ENCODE measurements around the gene FOXN1. TPM values are rescaled to one million over a fixed set of nuclear protein-coding genes. Genes with fewer than 3 reads are reported as not detected.

The FOXN1 gene
- total and polyA plus RNA-seq, 2 of the 4 experiments (the other 2 are of a cell fraction), result not detected

DNA sequence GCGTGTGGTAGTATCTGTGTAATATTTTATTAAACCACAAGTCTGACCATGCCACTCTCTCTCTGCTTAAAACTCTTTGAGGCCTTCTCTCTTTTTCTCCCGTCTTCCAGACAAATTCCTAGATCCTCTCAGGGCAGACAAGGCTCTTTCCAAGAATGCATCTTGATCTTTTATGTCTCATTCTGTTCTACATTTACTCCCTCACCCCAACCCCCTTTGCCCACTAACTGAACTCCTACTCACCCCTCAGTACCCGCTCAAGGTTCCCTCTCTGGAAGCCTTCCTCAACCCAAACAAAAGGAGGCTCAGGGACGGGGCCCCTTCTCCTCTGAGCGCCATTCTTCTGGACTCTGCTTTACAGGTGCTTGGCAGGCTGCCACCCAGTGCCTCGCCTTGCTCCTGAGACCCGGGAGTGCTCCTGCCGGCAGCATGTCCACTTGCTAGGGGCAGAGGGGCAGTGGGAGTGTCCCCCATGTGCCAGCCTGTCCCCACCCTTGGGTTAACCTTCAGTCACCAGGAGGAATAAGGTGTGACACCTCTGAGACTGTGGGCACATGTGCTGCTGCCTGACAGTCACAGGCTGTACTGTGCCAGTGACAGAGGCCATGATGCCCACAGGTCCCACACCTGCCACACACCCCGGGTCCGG lies 23.5 kb upstream of the FOXN1 start:
- Histone ChIP-seq H3K79me1 (ENCODE audit: low read depth in 1 of 2, low read length in 2 of 2) (no peaks in the 10 kb centered on the region), H3K36me3 (ENCODE audit: control insufficient read depth, insufficient read depth, low read length) (no peaks in the 10 kb centered on the region), H2BK15ac (ENCODE audit: low read depth, low read length) (no peak overlapping the region), H3K14ac (replicated peaks; ENCODE audit: low read depth, low read length) (no peak overlapping the region), H3K4me1 (ENCODE audit: control insufficient read depth, insufficient read depth, low read length) (no peaks in the 10 kb centered on the region), H2AK9ac (replicated peaks; ENCODE audit: low read depth, low read length, poor library complexity) (no peak overlapping the region), H3K27me3 (ENCODE audit: control insufficient read depth, insufficient read depth, low read length) (peaks cover 55% of the 10 kb centered on the region), H3K23ac (ENCODE audit: low read depth, low read length) (no peak overlapping the region), H3K56ac (ENCODE audit: extremely low read depth, insufficient read depth, low read length) (no peak overlapping the region), H3K9me3 (ENCODE audit: control insufficient read depth, insufficient read depth, low read length) (no peaks in the 10 kb centered on the region), H3K18ac (ENCODE audit: low read depth, low read length) (no peak overlapping the region), H3K9ac (ENCODE audit: low read depth, low read length) (no peak overlapping the region), H4K20me1 (ENCODE audit: insufficient read depth, low read length) (no peaks in the 10 kb centered on the region), H3K9me1 (ENCODE audit: insufficient read depth, low read length) (no peaks in the 10 kb centered on the region), H3K4ac (ENCODE audit: low read depth, low read length) (no peak overlapping the region), H2AK5ac (ENCODE audit: low read depth, low read length) (no peak overlapping the region), H3K27ac (ENCODE audit: insufficient read depth, low read length) (no peak overlapping the region), H2AFZ (replicated peaks; ENCODE audit: low read length, poor library complexity) (no peak overlapping the region), H3K4me2 (ENCODE audit: low read depth, low read length) (no peak overlapping the region), H2BK20ac (ENCODE audit: low read depth, low read length) (no peak overlapping the region), H2BK5ac (ENCODE audit: low read depth, low read length, poor library complexity, severe bottlenecking) (no peak overlapping the region), H3K4me3 (ENCODE audit: insufficient read depth, low read depth, low read length) (no peak overlapping the region), H4K8ac (ENCODE audit: low read depth in 2 of 2, low read length in 2 of 2) (no peak overlapping the region), H2BK120ac (ENCODE audit: low read depth, low read length) (no peak overlapping the region), H4K5ac (ENCODE audit: low read depth, low read length) (no peak overlapping the region), H4K91ac (ENCODE audit: insufficient read depth, low read depth, low read length) (no peak overlapping the region)
- DNase-seq, result no peak
- in situ Hi-C loops (cut with MboI; ENCODE audit: low sequenced_read_pairs) (no loop called here), dilution Hi-C loops (cut with HindIII; ENCODE audit: low sequenced_read_pairs, unreplicated experiment) (no loop called here), intact Hi-C loops (cut with micrococcal nuclease) (no loop called here)
- BruUV-seq (replicated peaks), result no TSS peak
- WGBS, 2 experiments (ENCODE audit: extremely low coverage in 2 of 2, insufficient read length in 1 of 2), result 72% methylated on average over 7 of the region's 10 CpGs; no CpG with 5 or more reads in 1 of the 2 experiments
- ChIA-PET POLR2A (ENCODE audit: unreplicated experiment) (no interaction called here), CTCF (no interaction called here)
- ATAC-seq (ENCODE audit: low read depth), result no peak
- no peak for TF ChIP-seq SMC3 (IDR thresholded peaks at IDR 0.05; ENCODE audit: low read depth, low read length)
- TF ChIP-seq MAFK (IDR thresholded peaks at IDR 0.05; ENCODE audit: low read depth, low read length), result no peak
- no peak for TF ChIP-seq NFE2L2 (IDR thresholded peaks at IDR 0.05; ENCODE audit: low read depth, low read length)
- TF ChIP-seq MXI1 (IDR thresholded peaks at IDR 0.05; ENCODE audit: borderline replicate concordance, low read depth, low read length), result no peak
- TF ChIP-seq MAZ (IDR thresholded peaks at IDR 0.05; ENCODE audit: borderline replicate concordance, low read depth, low read length), result no peak
- TF ChIP-seq, protein P1, sequence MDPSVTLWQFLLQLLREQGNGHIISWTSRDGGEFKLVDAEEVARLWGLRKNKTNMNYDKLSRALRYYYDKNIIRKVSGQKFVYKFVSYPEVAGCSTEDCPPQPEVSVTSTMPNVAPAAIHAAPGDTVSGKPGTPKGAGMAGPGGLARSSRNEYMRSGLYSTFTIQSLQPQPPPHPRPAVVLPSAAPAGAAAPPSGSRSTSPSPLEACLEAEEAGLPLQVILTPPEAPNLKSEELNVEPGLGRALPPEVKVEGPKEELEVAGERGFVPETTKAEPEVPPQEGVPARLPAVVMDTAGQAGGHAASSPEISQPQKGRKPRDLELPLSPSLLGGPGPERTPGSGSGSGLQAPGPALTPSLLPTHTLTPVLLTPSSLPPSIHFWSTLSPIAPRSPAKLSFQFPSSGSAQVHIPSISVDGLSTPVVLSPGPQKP (IDR thresholded peaks at IDR 0.05; ENCODE audit: borderline replicate concordance, low read depth, low read length), result no peak
- no peak for TF ChIP-seq FOS (IDR thresholded peaks at IDR 0.05; ENCODE audit: low read depth, low read length)
- TF ChIP-seq, protein P2, sequence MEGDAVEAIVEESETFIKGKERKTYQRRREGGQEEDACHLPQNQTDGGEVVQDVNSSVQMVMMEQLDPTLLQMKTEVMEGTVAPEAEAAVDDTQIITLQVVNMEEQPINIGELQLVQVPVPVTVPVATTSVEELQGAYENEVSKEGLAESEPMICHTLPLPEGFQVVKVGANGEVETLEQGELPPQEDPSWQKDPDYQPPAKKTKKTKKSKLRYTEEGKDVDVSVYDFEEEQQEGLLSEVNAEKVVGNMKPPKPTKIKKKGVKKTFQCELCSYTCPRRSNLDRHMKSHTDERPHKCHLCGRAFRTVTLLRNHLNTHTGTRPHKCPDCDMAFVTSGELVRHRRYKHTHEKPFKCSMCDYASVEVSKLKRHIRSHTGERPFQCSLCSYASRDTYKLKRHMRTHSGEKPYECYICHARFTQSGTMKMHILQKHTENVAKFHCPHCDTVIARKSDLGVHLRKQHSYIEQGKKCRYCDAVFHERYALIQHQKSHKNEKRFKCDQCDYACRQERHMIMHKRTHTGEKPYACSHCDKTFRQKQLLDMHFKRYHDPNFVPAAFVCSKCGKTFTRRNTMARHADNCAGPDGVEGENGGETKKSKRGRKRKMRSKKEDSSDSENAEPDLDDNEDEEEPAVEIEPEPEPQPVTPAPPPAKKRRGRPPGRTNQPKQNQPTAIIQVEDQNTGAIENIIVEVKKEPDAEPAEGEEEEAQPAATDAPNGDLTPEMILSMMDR (conservative IDR thresholded peaks at IDR 0.05; ENCODE audit: low read depth, low read length), result no peak
- no peak for TF ChIP-seq POLR2A (IDR thresholded peaks at IDR 0.05; ENCODE audit: low read depth, low read length)
- TF ChIP-seq, protein P3, sequence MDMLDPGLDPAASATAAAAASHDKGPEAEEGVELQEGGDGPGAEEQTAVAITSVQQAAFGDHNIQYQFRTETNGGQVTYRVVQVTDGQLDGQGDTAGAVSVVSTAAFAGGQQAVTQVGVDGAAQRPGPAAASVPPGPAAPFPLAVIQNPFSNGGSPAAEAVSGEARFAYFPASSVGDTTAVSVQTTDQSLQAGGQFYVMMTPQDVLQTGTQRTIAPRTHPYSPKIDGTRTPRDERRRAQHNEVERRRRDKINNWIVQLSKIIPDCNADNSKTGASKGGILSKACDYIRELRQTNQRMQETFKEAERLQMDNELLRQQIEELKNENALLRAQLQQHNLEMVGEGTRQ (IDR thresholded peaks at IDR 0.05; ENCODE audit: low read depth, low read length), result no peak
- TF ChIP-seq CHD1 (IDR thresholded peaks at IDR 0.05; ENCODE audit: low read depth, low read length), result no peak
- no peak for TF ChIP-seq RCOR1 (IDR thresholded peaks at IDR 0.05; ENCODE audit: insufficient replicate concordance, low read length)
- TF ChIP-seq RAD21 (IDR thresholded peaks at IDR 0.05; ENCODE audit: low read length), result no peak
